WI38 (cell line): ENCODE measurements around the gene SERPINA1.
"Not testable (repeated sequence)": the region's sequence is repeated elsewhere in the genome, so short reads cannot be mapped to it uniquely, and the experiment has no call there.

Experiments used
- H3K4me3 ChIP-seq: 2 replicates; pipeline ENCODE4 v1.5.1; 2011; ENCODE audit warnings: low read depth, mild to moderate bottlenecking, control low read depth, low read length
- TF ChIP-seq, protein P1 (sequence below): IDR thresholded peaks from 2 replicates; pipeline ENCODE4 v1.5.1; 2012; ENCODE audit warnings: low read depth, mild to moderate bottlenecking, control low read depth, low read length

SERPINA1 gene

DNA sequence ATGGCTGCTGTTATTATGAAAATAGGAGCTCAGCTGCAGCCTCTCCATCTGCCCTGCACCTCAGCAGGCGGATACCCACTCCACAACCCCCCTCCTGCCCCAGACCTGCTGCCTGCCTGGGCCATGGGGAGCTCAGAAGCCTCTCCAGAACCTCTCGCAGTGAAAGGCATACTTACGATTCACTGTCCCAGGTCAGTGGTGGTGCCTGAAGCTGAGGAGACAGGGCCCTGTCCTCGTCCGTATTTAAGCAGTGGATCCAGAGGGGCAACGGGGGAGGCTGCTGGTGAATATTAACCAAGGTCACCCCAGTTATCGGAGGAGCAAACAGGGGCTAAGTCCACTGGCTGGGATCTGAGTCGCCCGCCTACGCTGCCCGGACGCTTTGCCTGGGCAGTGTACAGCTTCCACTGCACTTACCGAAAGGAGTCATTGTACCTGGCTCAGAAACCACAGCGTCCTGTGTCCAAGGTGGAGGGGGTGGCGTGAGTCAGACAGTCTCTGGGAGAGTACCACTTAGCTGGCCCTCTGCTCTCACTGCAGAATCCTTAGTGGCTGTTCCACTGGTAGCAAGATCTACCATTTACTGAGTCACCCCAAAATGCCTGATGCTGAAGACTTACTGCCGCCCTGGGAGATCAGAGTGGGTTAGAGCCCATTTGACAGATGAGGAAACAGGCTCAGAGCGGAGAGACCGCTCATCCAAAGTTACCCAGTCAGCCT is at the start of gene SERPINA1:
Gene SERPINA1 (minus strand): TSS at position 219 of the 720 bp plus-strand sequence. CDS start 5,365 bp downstream, outside the sequence.
- TF ChIP-seq, protein P1, sequence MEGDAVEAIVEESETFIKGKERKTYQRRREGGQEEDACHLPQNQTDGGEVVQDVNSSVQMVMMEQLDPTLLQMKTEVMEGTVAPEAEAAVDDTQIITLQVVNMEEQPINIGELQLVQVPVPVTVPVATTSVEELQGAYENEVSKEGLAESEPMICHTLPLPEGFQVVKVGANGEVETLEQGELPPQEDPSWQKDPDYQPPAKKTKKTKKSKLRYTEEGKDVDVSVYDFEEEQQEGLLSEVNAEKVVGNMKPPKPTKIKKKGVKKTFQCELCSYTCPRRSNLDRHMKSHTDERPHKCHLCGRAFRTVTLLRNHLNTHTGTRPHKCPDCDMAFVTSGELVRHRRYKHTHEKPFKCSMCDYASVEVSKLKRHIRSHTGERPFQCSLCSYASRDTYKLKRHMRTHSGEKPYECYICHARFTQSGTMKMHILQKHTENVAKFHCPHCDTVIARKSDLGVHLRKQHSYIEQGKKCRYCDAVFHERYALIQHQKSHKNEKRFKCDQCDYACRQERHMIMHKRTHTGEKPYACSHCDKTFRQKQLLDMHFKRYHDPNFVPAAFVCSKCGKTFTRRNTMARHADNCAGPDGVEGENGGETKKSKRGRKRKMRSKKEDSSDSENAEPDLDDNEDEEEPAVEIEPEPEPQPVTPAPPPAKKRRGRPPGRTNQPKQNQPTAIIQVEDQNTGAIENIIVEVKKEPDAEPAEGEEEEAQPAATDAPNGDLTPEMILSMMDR = no peak

DNA sequence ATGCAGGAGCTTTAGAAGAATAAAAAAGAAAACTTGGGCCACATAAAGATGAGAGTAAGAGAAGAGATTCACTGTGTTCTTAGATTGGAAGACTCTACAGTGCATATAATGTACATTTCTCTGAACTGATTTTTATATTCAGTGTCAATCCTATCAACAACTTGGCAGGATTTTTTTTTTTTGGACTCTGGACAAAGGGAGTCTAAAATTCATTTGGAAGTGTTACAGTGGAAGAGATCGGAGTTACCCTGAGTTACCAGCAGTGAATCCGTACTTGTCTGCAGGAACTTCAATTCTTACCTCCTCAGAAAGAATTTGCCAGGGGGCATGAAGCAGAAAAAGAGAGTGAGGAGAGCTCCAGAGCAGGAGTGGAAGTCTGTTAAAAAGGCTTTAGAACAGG is 40.2 kb upstream of the SERPINA1 start:
- no peak overlapping the region for H3K4me3 ChIP-seq
- TF ChIP-seq, protein P1 = no peak

More for the DNA sequence above, at the start of gene SERPINA1:
- H3K4me3 ChIP-seq = no peak within 1 kb of the TSS

DNA sequence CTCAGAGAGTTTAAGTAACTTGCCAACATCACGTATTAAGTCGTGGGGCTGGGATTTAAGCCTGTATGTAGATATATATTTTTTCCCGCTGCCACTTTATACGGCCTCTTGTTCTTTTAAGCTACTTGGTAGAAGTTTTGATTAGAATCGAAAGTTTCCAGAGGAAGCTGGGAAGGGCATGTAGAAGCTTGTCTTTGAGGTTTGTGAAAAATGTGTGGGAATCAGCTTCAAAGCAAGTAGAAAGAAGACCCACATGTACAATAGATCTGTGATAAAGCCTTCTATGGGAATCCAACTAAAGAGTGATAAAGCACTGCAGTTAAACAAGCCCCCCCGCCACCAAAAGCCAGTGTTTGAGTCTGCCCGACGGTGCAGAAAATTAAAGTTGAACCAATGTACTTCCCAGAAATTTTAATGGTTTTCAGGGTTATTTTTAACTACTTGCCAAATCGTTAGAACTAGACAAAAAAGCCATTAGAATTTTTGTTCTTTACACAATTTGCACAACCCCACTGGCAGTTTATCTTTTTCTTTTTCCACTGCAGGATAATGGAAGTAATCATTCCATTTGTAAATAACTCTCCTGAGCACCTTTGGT is 38.7 kb upstream of the SERPINA1 start:
- TF ChIP-seq, protein P1 = no peak
- no peak overlapping the region for H3K4me3 ChIP-seq

DNA sequence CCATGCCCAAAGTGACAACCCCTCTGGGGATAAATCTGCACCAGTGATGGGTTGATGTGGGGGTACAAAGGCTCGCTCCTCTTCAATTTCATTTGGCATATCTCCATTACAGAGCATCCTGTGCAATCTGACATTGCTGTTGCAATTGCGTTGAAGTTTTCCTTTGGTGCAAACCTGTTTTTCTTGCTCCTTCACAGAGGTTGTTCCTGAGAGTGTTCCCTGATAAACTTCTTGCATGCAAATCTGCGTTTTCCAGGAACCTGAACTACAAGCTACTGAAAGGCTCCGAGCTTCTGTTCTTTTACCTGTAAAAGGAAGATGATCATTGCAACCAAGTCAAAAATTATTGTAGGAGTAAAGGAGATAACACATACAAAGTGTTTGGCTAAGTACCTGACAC is 38.1 kb upstream of the SERPINA1 start:
- TF ChIP-seq, protein P1 = no peak

DNA sequence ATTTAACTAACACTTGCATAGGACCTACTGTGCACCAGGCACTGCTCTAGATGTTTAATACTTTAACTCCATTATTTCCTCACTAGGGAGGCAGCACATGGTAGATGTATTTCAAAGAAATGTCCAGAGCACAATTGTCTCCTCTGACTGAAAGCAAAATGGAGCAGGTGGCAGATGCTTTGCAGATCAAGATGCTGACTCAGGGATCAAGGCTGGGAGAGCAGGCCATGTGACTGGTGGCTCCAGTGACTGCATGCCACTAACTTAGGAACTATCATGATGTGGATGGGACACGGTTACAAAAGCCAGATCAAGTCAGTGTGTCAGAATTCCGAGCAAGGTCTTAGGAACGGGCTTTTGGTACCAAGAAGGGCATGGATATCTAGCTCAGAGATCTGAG is 36.0 kb upstream of the SERPINA1 start:
- TF ChIP-seq, protein P1 = no peak

More for the DNA sequence above, 38.1 kb upstream of the SERPINA1 start:
- H3K4me3 ChIP-seq = no peak overlapping the region

DNA sequence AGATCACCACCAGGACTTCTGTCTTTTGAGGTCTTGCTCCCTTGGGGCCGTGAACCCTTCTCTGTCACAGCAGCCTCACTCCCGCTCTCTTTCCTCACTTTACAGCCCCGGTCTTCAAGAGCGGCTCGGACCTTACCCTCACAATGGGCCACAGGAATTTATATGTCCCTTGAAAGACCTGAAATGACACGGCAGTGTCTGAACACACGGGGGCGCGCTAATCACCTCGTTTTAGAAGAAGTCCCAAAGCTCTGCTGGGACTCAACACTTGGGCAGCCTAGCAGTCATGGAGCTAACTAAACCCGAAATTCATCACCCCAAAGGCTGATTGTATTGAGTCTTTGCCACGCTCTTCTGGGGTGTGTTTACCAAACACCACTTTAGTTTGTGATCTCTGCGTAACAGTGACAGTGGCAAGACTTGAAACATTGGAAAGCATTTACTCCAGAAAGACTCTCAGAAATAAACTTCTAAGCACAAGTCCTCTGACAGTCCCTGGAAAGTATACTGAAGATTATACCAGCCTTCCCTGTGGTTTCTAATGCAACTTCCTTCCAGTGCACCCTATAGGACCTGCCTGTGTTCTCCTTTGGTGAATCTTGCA is 35.2 kb upstream of the SERPINA1 start:
- H3K4me3 ChIP-seq = no peak overlapping the region
- TF ChIP-seq, protein P1 = peak; percentile 82

More for the DNA sequence above, 36.0 kb upstream of the SERPINA1 start:
- no peak overlapping the region for H3K4me3 ChIP-seq

DNA sequence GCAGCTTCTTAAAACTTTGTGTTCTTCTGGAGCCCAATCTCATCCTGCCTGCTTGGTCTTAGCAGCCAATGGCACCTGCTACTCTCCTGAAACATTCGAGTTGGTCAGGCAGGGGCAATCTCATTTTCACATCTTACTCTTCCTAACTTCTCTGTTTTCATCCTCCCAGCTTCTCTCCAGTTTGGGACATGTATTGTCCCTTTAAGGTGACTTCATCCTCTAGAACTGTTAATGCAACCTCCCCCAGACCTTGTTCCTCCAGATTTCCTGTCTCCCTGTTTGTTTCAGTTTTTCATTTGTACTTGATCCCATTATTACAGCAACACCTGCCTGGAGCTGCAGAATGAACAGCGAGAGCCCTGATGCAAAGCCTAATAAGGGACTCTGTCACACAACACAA is 32.9 kb upstream of the SERPINA1 start:
- TF ChIP-seq, protein P1 = no peak
- no peak overlapping the region for H3K4me3 ChIP-seq

DNA sequence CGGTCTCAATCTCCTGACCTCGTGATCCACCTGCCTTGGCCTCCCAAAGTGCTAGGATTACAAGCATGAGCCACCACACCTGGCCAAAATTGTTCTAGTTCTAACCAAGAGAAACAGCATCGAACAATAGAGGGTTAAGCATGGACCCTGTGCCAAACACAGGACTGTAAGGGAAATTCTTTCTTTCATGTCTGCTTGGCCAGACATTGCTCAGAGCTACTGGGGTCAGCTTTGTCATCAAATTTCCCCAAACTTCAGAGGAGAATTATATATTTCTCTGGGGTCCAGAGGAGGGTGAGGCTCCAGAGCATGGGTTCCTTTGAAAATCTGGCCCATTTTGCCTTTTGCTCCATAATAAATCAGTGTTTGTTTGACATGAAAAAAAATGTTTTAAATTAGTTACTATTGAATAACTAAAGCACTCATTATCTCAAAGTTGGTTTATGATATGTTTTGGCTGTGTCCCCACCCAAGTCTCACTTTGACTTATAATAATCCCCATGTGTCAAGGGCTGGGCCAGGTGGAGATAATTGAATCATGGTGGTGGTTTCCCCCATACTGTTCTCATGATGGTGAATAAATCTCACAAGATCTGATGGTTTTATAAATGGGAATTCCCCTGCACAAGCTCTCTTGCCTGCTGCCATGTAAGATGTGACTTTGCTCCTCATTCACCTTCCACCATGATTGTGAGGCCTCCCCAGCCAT is 29.2 kb upstream of the SERPINA1 start:
- H3K4me3 ChIP-seq = not testable (repeated sequence)
